ENCODE results near the gene CHML. TPM values are rescaled to one million over a fixed set of nuclear protein-coding genes. Genes with fewer than 3 reads are reported as not detected.

CHML gene
- total and polyA plus RNA-seq, 7 donors: 1.6 to 8.0 (median 6.1) TPM

- Histone ChIP-seq H3K4me1 (peaks cover 0 to 5% (median 0%) of the 10 kb centered on the region in 4 donors), H3K4me3 (no peak overlapping the region), H3K9me3 (no peaks in the 10 kb centered on the region), H3K27ac (no peak overlapping the region), H3K27me3 (no peaks in the 10 kb centered on the region), H3K36me3 (no peaks in the 10 kb centered on the region)
- intact Hi-C loops (cut with DNase I): loop anchor here (5.0 kb wide), 1 partner anchor 236 kb away; the partner anchor contains the start of gene EXO1
- TF ChIP-seq EP300 (IDR thresholded peaks at IDR 0.05) (no peak), CTCF (IDR thresholded peaks at IDR 0.05) (no peak), POLR2AphosphoS5 (IDR thresholded peaks at IDR 0.05) (no peak), POLR2A (IDR thresholded peaks at IDR 0.05) (no peak)
- 79 to 83% methylated on average over 1 of the region's 1 CpG for WGBS, 2 donors
- no peak for DNase-seq
Observed at GRCh38 chr1:241611736-241612135, 28.4 kb downstream of the CHML start.

GRCh38 chr1:241611063-241611462 is 29.1 kb downstream of the CHML start:
- Histone ChIP-seq H3K27ac (no peak overlapping the region), H3K9me3 (no peaks in the 10 kb centered on the region), H3K36me3 (no peaks in the 10 kb centered on the region), H3K4me1 (peaks cover 0 to 5% (median 0%) of the 10 kb centered on the region in 4 donors), H3K27me3 (no peaks in the 10 kb centered on the region), H3K4me3 (no peak overlapping the region)
- WGBS, 2 donors: 3 to 24% methylated on average over 3 of the region's 3 CpGs
- intact Hi-C loops (cut with DNase I): loop anchor here (5.0 kb wide), 1 partner anchor 236 kb away; the partner anchor contains the start of gene EXO1
- no peak for DNase-seq
- TF ChIP-seq POLR2AphosphoS5 (IDR thresholded peaks at IDR 0.05) (no peak), EP300 (IDR thresholded peaks at IDR 0.05) (no peak), CTCF (IDR thresholded peaks at IDR 0.05) (peak; percentile 38 to 72 (median 63))

- H3K4me1 ChIP-seq: peaks cover 0 to 5% (median 0%) of the 10 kb centered on the region in 4 donors
- H3K36me3 ChIP-seq: no peaks in the 10 kb centered on the region
- H3K27me3 ChIP-seq: no peaks in the 10 kb centered on the region
- no peaks in the 10 kb centered on the region for H3K9me3 ChIP-seq
- WGBS, 2 donors: 13 to 51% methylated on average over 8 of the region's 8 CpGs
- TF ChIP-seq POLR2AphosphoS5 (IDR thresholded peaks at IDR 0.05) (no peak), CTCF (IDR thresholded peaks at IDR 0.05) (no peak), EP300 (IDR thresholded peaks at IDR 0.05) (no peak), POLR2A (IDR thresholded peaks at IDR 0.05) (no peak)
- no peak for DNase-seq
- intact Hi-C loops (cut with DNase I): loop anchor here (5.0 kb wide), 1 partner anchor 237 kb away; the partner anchor contains the start of gene EXO1
- H3K4me3 ChIP-seq: no peak overlapping the region
- H3K27ac ChIP-seq: no peak overlapping the region
Observed at GRCh38 chr1:241610056-241610815, 29.9 kb downstream of the CHML start.

GRCh38 chr1:241608379-241609033 is 31.7 kb downstream of the CHML start:
- DNase-seq: no peak
- Histone ChIP-seq H3K36me3 (no peaks in the 10 kb centered on the region), H3K4me3 (no peak overlapping the region), H3K27ac (no peak overlapping the region), H3K9me3 (no peaks in the 10 kb centered on the region), H3K27me3 (no peaks in the 10 kb centered on the region), H3K4me1 (peaks cover 0 to 5% (median 0%) of the 10 kb centered on the region in 4 donors)
- 66 to 71% methylated on average over 3 of the region's 3 CpGs for WGBS, 2 donors
- TF ChIP-seq POLR2A (IDR thresholded peaks at IDR 0.05) (no peak), POLR2AphosphoS5 (IDR thresholded peaks at IDR 0.05) (no peak), CTCF (IDR thresholded peaks at IDR 0.05) (no peak), EP300 (IDR thresholded peaks at IDR 0.05) (no peak)
- intact Hi-C loops (cut with DNase I): no loop called here

Data from sigmoid colon (tissue), 7 donors.